Karpas-422 (cell line): Measurements from ENCODE around the gene TSEN34. TPM values are rescaled to one million over a fixed set of nuclear protein-coding genes. Genes with fewer than 3 reads are reported as not detected.
"Not testable (repeated sequence)": the region's sequence is repeated elsewhere in the genome, so short reads cannot be mapped to it uniquely, and the experiment has no call there.

Experiments
- DNase-seq: peaks from one replicate; pipeline ENCODE4 v3.0.0-alpha.2; 2015
- H2AFZ ChIP-seq: fragments of 200-600 bp; sonication (generic); 2 replicates; pipeline ENCODE4 v1.6.1; 2014; ENCODE audit warnings: antibody characterized with exemption, low read length, mixed read lengths
- H3K27ac ChIP-seq: fragments of 200-600 bp; sonication (generic); 2 replicates; pipeline ENCODE4 v1.5.1; 2014; ENCODE audit warnings: mild to moderate bottlenecking, low read length, moderate library complexity
- H3K27me3 ChIP-seq: fragments of 200-600 bp; sonication (generic); 2 replicates; pipeline ENCODE4 v1.6.1; 2014; ENCODE audit warnings: low read length, mixed read lengths
- H3K36me3 ChIP-seq: fragments of 200-600 bp; sonication (generic); 2 replicates; pipeline ENCODE4 v1.6.1; 2014; ENCODE audit warnings: low read length, mixed read lengths; ENCODE audit not compliant: insufficient read depth
- H3K4me1 ChIP-seq: fragments of 200-600 bp; sonication (generic); 2 replicates; pipeline ENCODE4 v1.6.1; 2014; ENCODE audit warnings: mild to moderate bottlenecking, low read length, mixed read lengths
- H3K4me2 ChIP-seq: fragments of 200-600 bp; sonication (generic); 2 replicates; pipeline ENCODE4 v1.6.1; 2014; ENCODE audit warnings: low read length, low read depth, mild to moderate bottlenecking; ENCODE audit not compliant: poor library complexity, severe bottlenecking
- H3K4me3 ChIP-seq: fragments of 200-600 bp; sonication (generic); 2 replicates; pipeline ENCODE4 v1.5.1; 2014; ENCODE audit warnings: mild to moderate bottlenecking, antibody characterized with exemption, low read length, mixed read lengths
- H3K79me2 ChIP-seq: fragments of 200-600 bp; sonication (generic); 2 replicates; pipeline ENCODE4 v1.6.1; 2014; ENCODE audit warnings: mild to moderate bottlenecking, low read length, mixed read lengths
- H3K9ac ChIP-seq: fragments of 200-600 bp; sonication (generic); 2 replicates; pipeline ENCODE4 v1.6.0; 2014; ENCODE audit warnings: low read length
- H3K9me2 ChIP-seq: fragments of 200-600 bp; sonication (generic), shearing (Covaris generic); replicated peaks from 2 replicates; pipeline ENCODE4 v1.6.0; 2014; ENCODE audit warnings: mild to moderate bottlenecking, low read length, moderate library complexity; ENCODE audit not compliant: insufficient read depth
- H3K9me3 ChIP-seq: fragments of 300-700, 200-600 bp; sonication (generic); 2 replicates; pipeline ENCODE4 v1.6.1; 2014; ENCODE audit warnings: low read length, mixed read lengths
- H4K20me1 ChIP-seq: fragments of 200-600 bp; sonication (generic); 2 replicates; pipeline ENCODE4 v1.6.1; 2014; ENCODE audit warnings: mild to moderate bottlenecking, antibody characterized with exemption, low read length, low read depth; ENCODE audit not compliant: insufficient read depth
- total RNA-seq: library from RNA; depleted of rRNA; stranded (reverse); fragments of >200 nt; shearing (Covaris generic); gene quantifications from 2 replicates; pipeline ENCODE4 v1.2.3, GENCODE V29; 2014; ENCODE audit warnings: low replicate concordance

Gene TSEN34
- total RNA-seq, 1 experiment from 2014 or later, result 28.1 TPM

DNA sequence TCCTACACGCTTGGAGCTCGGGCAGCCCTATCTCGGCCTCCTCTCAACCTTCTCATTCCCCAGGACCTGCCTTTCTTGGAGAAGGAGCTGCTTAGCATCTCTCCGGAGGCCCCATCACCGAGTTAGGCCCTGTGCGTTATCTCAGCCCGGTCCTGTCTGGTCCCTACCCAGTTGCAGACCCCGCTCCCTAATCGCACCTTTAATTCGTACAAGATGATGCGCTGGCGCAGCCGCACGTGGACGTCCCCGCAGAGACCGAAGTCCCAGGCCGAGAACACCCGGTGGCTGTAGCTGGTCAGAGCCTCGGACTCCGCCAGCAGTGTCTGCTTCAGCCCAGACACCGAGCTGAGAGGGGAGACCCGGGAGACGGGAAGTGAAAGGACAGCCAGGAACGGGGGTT is 25.9 kb upstream of the TSEN34 start:
- H4K20me1 ChIP-seq, result peaks cover 14% of the 10 kb centered on the region
- H2AFZ ChIP-seq, result no peak overlapping the region
- H3K4me1 ChIP-seq, result peaks cover 23% of the 10 kb centered on the region
- DNase-seq, result no peak
- no peaks in the 10 kb centered on the region for H3K9me2 ChIP-seq
- no peak overlapping the region for H3K4me3 ChIP-seq
- H3K79me2 ChIP-seq, result peaks cover 13% of the 10 kb centered on the region
- no peak overlapping the region for H3K27ac ChIP-seq
- H3K36me3 ChIP-seq, result no peaks in the 10 kb centered on the region
- H3K27me3 ChIP-seq, result no peaks in the 10 kb centered on the region
- no peak overlapping the region for H3K4me2 ChIP-seq
- H3K9ac ChIP-seq, result no peak overlapping the region
- no peaks in the 10 kb centered on the region for H3K9me3 ChIP-seq

DNA sequence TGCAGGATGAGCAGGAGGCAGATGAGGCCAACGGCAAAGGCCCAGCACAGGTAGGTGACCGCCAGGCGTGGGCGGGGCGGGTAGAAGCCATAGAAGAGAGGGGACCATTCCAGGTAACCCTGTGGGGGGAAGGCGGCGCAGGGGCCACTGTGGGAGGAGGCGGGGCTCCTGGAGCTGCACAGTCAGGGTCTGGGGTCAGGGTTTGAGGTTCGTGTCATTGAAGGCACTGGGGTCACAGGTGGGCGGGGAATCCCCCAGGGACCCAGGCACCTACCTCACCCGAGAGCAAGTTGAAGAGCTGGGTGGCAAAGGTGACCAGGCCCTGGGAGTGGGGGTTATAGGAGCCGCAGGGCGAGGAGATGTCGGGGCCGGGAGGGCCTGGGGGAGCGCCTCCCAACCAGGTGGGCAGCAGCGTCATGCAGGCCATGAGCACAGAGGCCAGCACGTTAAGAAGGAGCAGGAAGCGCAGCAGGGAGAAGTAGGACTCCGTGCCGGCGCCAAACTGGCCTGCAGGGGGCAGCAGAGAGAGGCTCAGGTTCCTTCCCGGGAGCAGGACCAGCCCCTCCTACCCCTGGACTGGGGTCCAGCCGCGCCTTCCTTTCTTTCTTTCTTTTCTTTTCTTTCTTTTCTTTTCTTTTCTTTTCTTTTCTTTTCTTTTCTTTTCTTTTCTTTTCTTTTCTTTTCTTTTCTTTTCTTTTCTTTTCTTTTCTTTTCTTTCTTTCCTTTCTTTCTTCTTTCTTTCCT is 22.8 kb upstream of the TSEN34 start:
- H2AFZ ChIP-seq, result no peak overlapping the region
- H3K27me3 ChIP-seq, result no peaks in the 10 kb centered on the region
- H3K36me3 ChIP-seq, result no peaks in the 10 kb centered on the region
- H3K4me3 ChIP-seq, result no peak overlapping the region
- H3K9me2 ChIP-seq, result no peaks in the 10 kb centered on the region
- peak; percentile 98 for DNase-seq
- H3K9ac ChIP-seq, result peak overlapping the region; percentile 45
- H3K79me2 ChIP-seq, result no peaks in the 10 kb centered on the region
- H3K4me1 ChIP-seq, result peaks cover 8% of the 10 kb centered on the region
- peak overlapping the region; percentile 39 for H3K4me2 ChIP-seq
- H4K20me1 ChIP-seq, result peaks cover 12% of the 10 kb centered on the region
- no peak overlapping the region for H3K27ac ChIP-seq
- no peaks in the 10 kb centered on the region for H3K9me3 ChIP-seq

DNA sequence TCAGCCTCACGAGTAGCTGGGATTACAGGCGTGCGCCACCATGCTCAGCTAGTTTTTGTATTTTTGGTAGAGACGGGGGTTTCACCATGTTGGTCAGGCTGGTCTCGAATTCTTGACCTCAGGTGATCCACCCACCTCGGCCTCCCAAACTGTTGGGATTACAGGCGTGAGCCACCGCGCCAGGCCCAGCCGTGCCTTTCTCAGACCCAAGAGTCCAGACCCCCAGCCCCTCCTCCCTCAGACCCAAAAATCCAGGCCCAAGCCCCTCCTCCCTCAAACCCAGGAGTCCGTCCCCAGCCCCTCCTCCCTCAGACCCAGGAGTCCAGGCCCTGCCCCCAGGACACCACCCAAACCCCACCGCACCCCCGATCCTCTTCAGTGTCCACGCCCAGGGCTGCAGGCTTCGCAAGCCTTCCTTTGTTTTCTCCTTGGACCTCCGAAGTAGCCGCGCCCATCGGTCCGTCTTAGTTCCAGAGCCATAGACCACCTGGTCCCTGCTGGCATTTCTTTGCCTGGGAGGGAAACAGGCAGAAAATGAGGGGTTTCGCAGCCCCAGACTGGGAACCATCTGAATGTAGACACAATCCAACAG is 21.9 kb upstream of the TSEN34 start:
- Histone ChIP-seq H3K27ac (no peak overlapping the region), H3K27me3 (no peaks in the 10 kb centered on the region), H3K9me3 (no peaks in the 10 kb centered on the region), H3K9ac (no peak overlapping the region), H2AFZ (no peak overlapping the region), H3K4me1 (peaks cover 13% of the 10 kb centered on the region), H3K79me2 (no peaks in the 10 kb centered on the region), H3K4me3 (no peak overlapping the region), H3K9me2 (no peaks in the 10 kb centered on the region), H3K36me3 (no peaks in the 10 kb centered on the region), H4K20me1 (peaks cover 21% of the 10 kb centered on the region), H3K4me2 (no peak overlapping the region)
- no peak for DNase-seq

DNA sequence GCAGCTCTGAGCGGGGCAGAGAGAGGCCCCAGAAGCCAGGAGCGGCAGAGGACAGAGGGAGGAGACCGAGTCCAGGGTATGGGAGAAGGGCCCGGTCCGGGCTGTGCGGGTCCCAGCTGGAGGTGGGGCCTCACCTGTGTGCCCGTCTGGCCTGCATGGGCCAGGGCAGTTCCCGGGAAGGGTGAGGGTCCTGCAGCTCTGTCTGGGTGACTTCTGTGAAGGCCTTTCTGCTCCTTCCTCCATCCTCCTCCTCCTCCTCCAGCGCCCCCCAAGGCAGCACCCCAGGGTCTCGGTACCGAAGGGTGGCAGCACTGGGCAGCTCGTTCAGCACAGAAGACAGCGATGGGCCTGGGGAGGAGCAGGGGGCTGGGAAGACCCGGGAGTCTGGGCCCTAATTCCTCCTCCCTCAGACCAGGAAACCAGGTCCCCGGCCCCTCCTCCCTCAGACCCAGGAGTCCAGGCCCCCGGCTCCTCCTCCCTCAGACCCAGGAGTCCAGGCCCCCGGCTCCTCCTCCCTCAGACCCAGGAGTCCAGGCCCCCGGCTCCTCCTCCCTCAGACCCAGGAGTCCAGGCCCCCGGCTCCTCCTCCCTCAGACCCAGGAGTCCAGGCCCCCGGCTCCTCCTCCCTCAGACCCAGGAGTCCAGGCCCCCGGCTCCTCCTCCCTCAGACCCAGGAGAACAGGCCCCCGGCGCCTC is 19.2 kb upstream of the TSEN34 start:
- H3K27me3 ChIP-seq, H3K9me2 ChIP-seq, DNase-seq, H3K4me2 ChIP-seq, H3K9ac ChIP-seq, H3K9me3 ChIP-seq, H3K27ac ChIP-seq, H2AFZ ChIP-seq, H3K79me2 ChIP-seq, H3K36me3 ChIP-seq, H3K4me3 ChIP-seq: not testable (repeated sequence)
- H4K20me1 ChIP-seq, result peaks cover 18% of the 10 kb centered on the region
- peaks cover 13% of the 10 kb centered on the region for H3K4me1 ChIP-seq

DNA sequence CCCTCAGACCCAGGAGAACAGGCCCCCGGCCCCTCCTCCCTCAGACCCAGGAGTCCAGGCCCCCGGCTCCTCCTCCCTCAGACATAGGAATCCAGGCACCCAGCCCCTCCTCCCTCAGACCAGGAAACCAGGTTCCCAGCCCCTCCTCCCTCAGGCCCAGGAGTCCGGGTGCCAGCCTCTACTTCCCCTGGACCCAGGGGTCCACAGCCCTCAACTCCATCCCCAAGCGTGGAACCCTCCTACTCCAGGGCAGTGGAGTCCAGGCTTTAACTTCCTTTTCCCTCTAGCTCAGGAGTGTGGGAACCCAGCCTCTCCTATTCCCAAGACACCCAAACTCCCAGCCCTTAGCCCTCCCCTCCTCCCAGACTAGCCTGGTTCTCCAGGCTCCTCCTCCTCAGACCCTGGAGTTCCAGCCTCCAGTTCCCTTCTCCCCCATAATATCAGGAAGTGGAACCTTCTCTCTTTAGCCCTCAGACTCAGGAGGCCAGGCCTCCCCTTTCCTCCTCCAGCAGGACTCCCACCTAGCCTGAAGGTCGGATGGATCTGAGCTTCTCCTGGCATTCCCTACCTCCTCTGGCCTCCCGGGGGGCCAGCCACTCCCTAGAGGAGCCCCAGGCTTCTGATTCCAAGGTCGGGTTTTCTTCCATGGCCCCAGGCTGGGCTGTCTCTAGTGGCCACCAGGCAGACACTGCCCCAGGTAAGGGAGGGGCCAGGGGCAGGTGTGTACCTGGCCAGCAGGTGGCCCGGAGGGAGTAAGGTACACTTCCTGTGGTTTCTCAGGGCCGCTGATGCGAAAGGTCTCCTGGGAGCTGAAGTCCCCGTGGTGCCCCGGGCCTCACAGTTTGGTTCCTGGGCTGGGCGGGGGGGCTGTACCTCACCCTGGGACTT is 18.4 kb upstream of the TSEN34 start, which contains the start of gene TMC4:
Gene TMC4, minus strand, starts transcription at position 690 of the 888 bp plus-strand sequence. Its CDS starts 43 bp downstream, at position 647.
- DNase-seq, result peak; percentile 77
- Histone ChIP-seq H3K4me1 (peaks cover 13% of the 10 kb centered on the region), H4K20me1 (peaks cover 18% of the 10 kb centered on the region), H3K9me2 (no peaks in the 10 kb centered on the region), H3K4me3 (no peak within 1 kb of the TSS), H2AFZ (no peak within 1 kb of the TSS), H3K9ac (no peak within 1 kb of the TSS), H3K27ac (no peak within 1 kb of the TSS), H3K36me3 (peaks cover 7% of the 10 kb centered on the region), H3K9me3 (no peaks in the 10 kb centered on the region), H3K79me2 (no peaks in the 10 kb centered on the region), H3K27me3 (no peaks in the 10 kb centered on the region), H3K4me2 (no peak within 1 kb of the TSS)

DNA sequence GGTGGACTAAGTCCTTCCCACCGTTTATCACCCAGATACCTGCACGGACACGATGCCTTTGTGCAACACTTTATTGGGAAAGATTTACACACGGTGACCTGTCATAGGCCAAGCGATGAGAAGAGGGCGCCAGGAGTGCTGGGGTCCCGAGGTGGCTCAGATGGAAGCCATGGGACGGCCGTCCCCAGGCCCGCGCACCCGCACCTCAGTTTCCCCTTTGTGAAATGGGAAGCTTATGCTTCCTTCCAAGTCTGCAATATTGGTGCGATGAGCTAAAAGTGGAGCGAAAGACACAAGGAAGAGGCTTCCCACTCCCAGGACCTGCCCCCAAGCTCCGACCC is 17.8 kb upstream of the TSEN34 start:
- Histone ChIP-seq H3K4me2 (no peak overlapping the region), H3K4me1 (peaks cover 12% of the 10 kb centered on the region), H3K9ac (no peak overlapping the region), H3K9me2 (no peaks in the 10 kb centered on the region), H3K9me3 (no peaks in the 10 kb centered on the region), H4K20me1 (peaks cover 18% of the 10 kb centered on the region), H3K79me2 (no peaks in the 10 kb centered on the region), H3K36me3 (peaks cover 11% of the 10 kb centered on the region), H3K27ac (no peak overlapping the region), H3K4me3 (no peak overlapping the region), H2AFZ (no peak overlapping the region), H3K27me3 (no peaks in the 10 kb centered on the region)
- no peak for DNase-seq

DNA sequence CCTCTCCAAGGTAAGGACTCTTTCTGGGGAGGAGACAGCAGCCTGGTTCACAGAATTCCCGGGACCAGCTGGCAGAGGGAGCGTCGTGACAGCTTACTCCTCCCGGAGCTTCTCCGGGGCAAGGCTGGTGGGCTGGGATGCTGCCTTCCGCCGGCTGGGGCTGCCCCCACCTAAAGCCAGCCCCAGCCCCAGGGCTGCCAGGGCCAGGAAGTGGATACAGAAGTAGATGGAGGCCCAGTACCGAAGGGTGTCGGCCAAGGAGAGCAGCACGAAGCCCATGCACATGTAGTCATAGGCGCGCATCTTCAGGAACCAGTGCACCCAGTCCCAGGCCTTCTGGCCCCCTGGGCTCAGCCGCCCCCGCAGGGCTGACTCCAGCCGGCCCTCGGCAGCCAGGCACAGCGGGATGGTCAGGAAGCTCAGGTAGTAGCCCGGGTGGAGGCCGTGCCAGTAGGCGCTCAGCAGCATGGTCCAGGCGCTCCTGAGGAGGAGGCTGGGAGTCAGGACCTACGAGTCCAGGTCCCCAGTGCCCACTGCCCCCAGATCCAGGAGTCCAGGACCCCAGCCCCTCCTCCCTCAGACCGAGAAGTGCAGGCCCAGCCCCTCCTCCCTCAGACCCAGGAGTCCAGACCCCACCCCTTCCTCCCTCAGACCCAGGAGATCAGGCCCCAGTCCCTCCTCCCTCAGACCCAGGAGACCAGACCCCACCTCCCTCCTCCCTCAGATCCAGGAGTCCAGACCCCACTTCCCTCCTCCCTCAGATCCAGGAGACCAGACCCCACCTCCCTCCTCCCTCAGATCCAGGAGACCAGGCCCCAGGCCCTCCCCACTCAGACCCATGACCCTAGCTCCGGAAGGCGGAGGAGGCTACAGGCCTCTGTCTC is 16.9 kb upstream of the TSEN34 start:
- no peak for DNase-seq
- Histone ChIP-seq H3K27ac (no peak overlapping the region), H2AFZ (no peak overlapping the region), H4K20me1 (peaks cover 24% of the 10 kb centered on the region), H3K4me1 (peaks cover 15% of the 10 kb centered on the region), H3K9me3 (no peaks in the 10 kb centered on the region), H3K9me2 (no peaks in the 10 kb centered on the region), H3K79me2 (no peaks in the 10 kb centered on the region), H3K36me3 (peaks cover 17% of the 10 kb centered on the region), H3K4me3 (no peak overlapping the region), H3K4me2 (no peak overlapping the region), H3K9ac (no peak overlapping the region), H3K27me3 (no peaks in the 10 kb centered on the region)
